Vagina (tissue), 2 donors: ENCODE results near the gene TPP1. TPM values are rescaled to one million over a fixed set of nuclear protein-coding genes. Genes with fewer than 3 reads are reported as not detected.

Source experiments
- DNase-seq, 2 donors: peaks; one replicate each; pipeline ENCODE4 v3.0.0-alpha.2; 2017; ENCODE audit errors: extremely low spot score in 2 of 2
- H3K27ac ChIP-seq: fragments of 200-600 bp; sonication (generic); one replicate; pipeline ENCODE4 v1.5.1; 2019
- H3K27me3 ChIP-seq: fragments of 200-600 bp; sonication (generic); one replicate; pipeline ENCODE4 v1.5.1; 2019
- H3K36me3 ChIP-seq, 2 donors: fragments of 200-600 bp; sonication (generic); one replicate each; pipeline ENCODE4 v1.5.1; 2017 to 2019
- H3K4me1 ChIP-seq: fragments of 200-600 bp; sonication (generic); one replicate; pipeline ENCODE4 v1.5.1; 2019
- H3K4me3 ChIP-seq, 2 donors: fragments of 200-600 bp; sonication (generic); 1 replicate in 1 of 2; 2 replicates in 1 of 2; pipeline ENCODE4 v1.5.1; 2016 to 2019
- H3K9me3 ChIP-seq: fragments of 200-600 bp; sonication (generic); one replicate; pipeline ENCODE4 v1.5.1; 2019
- CTCF ChIP-seq, 3 experiments: fragments of 450-650 bp in 2 of 3; fragments of 200-600 bp in 1 of 3; sonication (generic) in 1 of 3; IDR thresholded peaks; one replicate each; pipeline ENCODE4 v1.5.1; 2017 to 2019; ENCODE audit warnings: antibody characterized with exemption in 3 of 3, mild to moderate bottlenecking in 2 of 3, moderate library complexity in 2 of 3
- POLR2A ChIP-seq, 2 donors: fragments of 450-650 bp; IDR thresholded peaks; one replicate each; pipeline ENCODE4 v1.6.1; 2017; ENCODE audit warnings: antibody characterized with exemption in 2 of 2, mild to moderate bottlenecking in 2 of 2, moderate library complexity in 2 of 2
- POLR2AphosphoS5 ChIP-seq, 2 donors: sonication (generic); formaldehyde crosslinking; IDR thresholded peaks; one replicate each; pipeline ENCODE4 v1.9.0; 2017; ENCODE audit warnings: antibody characterized with exemption in 2 of 2, mild to moderate bottlenecking in 2 of 2, low read depth in 1 of 2; ENCODE audit not compliant: insufficient read depth in 1 of 2
- intact Hi-C: fragments of 100-400 bp; cut with DNase I; formaldehyde crosslinking; loops from one replicate; pipeline ENCODE4 v1.15.1; 2023
- total RNA-seq: library from RNA; depleted of rRNA; stranded (reverse); fragments of >200 nt; gene quantifications from one replicate; pipeline ENCODE4 v1.2.3, GENCODE V29; 2016

The TPP1 gene
- total RNA-seq, 1 donor from 2014 or later: 77.3 TPM

- no peak for TF ChIP-seq POLR2A (IDR thresholded peaks at IDR 0.05)
- no peak for TF ChIP-seq CTCF (IDR thresholded peaks at IDR 0.05)
- TF ChIP-seq POLR2AphosphoS5 (IDR thresholded peaks at IDR 0.05; ENCODE audit: insufficient read depth in 1 of 2, low read depth in 1 of 2): no peak
- H3K27me3 ChIP-seq: no peaks in the 10 kb centered on the region
- DNase-seq: no peak
- no peak overlapping the region for H3K27ac ChIP-seq
- H3K4me3 ChIP-seq: no peak overlapping the region
- no peaks in the 10 kb centered on the region for H3K4me1 ChIP-seq
- intact Hi-C loops: no loop called here
- peaks cover 0 to 54% of the 10 kb centered on the region in 2 donors for H3K36me3 ChIP-seq
- H3K9me3 ChIP-seq: no peaks in the 10 kb centered on the region
Observed at GRCh38 chr11:6629573-6629891, 10.3 kb upstream of the TPP1 start.

GRCh38 chr11:6628526-6628925 lies 9.3 kb upstream of the TPP1 start:
- H3K27ac ChIP-seq: no peak overlapping the region
- H3K9me3 ChIP-seq: no peaks in the 10 kb centered on the region
- H3K27me3 ChIP-seq: no peaks in the 10 kb centered on the region
- DNase-seq: no peak
- H3K4me1 ChIP-seq: no peaks in the 10 kb centered on the region
- H3K4me3 ChIP-seq: no peak overlapping the region
- peaks cover 0 to 48% of the 10 kb centered on the region in 2 donors for H3K36me3 ChIP-seq
- TF ChIP-seq POLR2AphosphoS5 (IDR thresholded peaks at IDR 0.05; ENCODE audit: insufficient read depth in 1 of 2, low read depth in 1 of 2): no peak
- no peak for TF ChIP-seq CTCF (IDR thresholded peaks at IDR 0.05)
- TF ChIP-seq POLR2A (IDR thresholded peaks at IDR 0.05): no peak
- intact Hi-C loops: no loop called here

- TF ChIP-seq POLR2AphosphoS5 (IDR thresholded peaks at IDR 0.05; ENCODE audit: insufficient read depth in 1 of 2, low read depth in 1 of 2) (no peak), CTCF (IDR thresholded peaks at IDR 0.05) (no peak), POLR2A (IDR thresholded peaks at IDR 0.05) (no peak)
- intact Hi-C loops: no loop called here
- Histone ChIP-seq H3K4me3 (no peak overlapping the region), H3K27me3 (no peaks in the 10 kb centered on the region), H3K36me3 (peaks cover 0 to 41% of the 10 kb centered on the region in 2 donors), H3K9me3 (no peaks in the 10 kb centered on the region), H3K4me1 (no peaks in the 10 kb centered on the region), H3K27ac (no peak overlapping the region)
- no peak for DNase-seq
Observed at GRCh38 chr11:6627762-6628241, 8.6 kb upstream of the TPP1 start.

- H3K9me3 ChIP-seq: no peaks in the 10 kb centered on the region
- H3K36me3 ChIP-seq: peaks cover 0 to 36% of the 10 kb centered on the region in 2 donors
- TF ChIP-seq POLR2AphosphoS5 (IDR thresholded peaks at IDR 0.05; ENCODE audit: insufficient read depth in 1 of 2, low read depth in 1 of 2) (no peak), POLR2A (IDR thresholded peaks at IDR 0.05) (no peak), CTCF (IDR thresholded peaks at IDR 0.05) (no peak)
- no peak overlapping the region for H3K4me3 ChIP-seq
- H3K27ac ChIP-seq: no peak overlapping the region
- no peaks in the 10 kb centered on the region for H3K4me1 ChIP-seq
- no peak for DNase-seq
- no peaks in the 10 kb centered on the region for H3K27me3 ChIP-seq
- intact Hi-C loops: no loop called here
Observed at GRCh38 chr11:6626971-6627761, 7.9 kb upstream of the TPP1 start.

- no peak for TF ChIP-seq POLR2AphosphoS5 (IDR thresholded peaks at IDR 0.05; ENCODE audit: insufficient read depth in 1 of 2, low read depth in 1 of 2)
- no peak for TF ChIP-seq POLR2A (IDR thresholded peaks at IDR 0.05)
- no peak for TF ChIP-seq CTCF (IDR thresholded peaks at IDR 0.05)
- intact Hi-C loops: no loop called here
- no peak for DNase-seq
- no peaks in the 10 kb centered on the region for H3K27me3 ChIP-seq
- no peaks in the 10 kb centered on the region for H3K9me3 ChIP-seq
- peaks cover 0 to 31% of the 10 kb centered on the region in 2 donors for H3K36me3 ChIP-seq
- H3K27ac ChIP-seq: no peak overlapping the region
- H3K4me1 ChIP-seq: no peaks in the 10 kb centered on the region
- no peak overlapping the region for H3K4me3 ChIP-seq
Observed at GRCh38 chr11:6625832-6626420, 6.7 kb upstream of the TPP1 start.
